Fibroblast of mammary gland (primary cell): ENCODE measurements around the gene LGALS1.

Experiments used
- DNase-seq: peaks from one replicate; pipeline ENCODE4 v3.0.0-alpha.2; 2010; ENCODE audit warnings: low read depth
- H3K4me3 ChIP-seq: 2 replicates; pipeline ENCODE4 v1.5.1; 2011; ENCODE audit warnings: low read depth, mild to moderate bottlenecking, low read length, moderate library complexity; ENCODE audit not compliant: control insufficient read depth
- CTCF ChIP-seq: conservative IDR thresholded peaks from 2 replicates; pipeline ENCODE4 v1.5.1; 2011; ENCODE audit warnings: low read depth, low read length, inconsistent platforms; ENCODE audit not compliant: control insufficient read depth, insufficient read depth

Gene LGALS1

GRCh38 chr22:37659066-37659896 is 16.2 kb upstream of the LGALS1 start:
- H3K4me3 ChIP-seq: peak overlapping the region; percentile 64
- TF ChIP-seq CTCF: no peak
- DNase-seq: no peak

- DNase-seq: no peak
- H3K4me3 ChIP-seq: peak overlapping the region; percentile 64
- no peak for TF ChIP-seq CTCF
Observed at GRCh38 chr22:37659897-37660708, 15.3 kb upstream of the LGALS1 start.

GRCh38 chr22:37660709-37661045 is 14.8 kb upstream of the LGALS1 start:
- DNase-seq: no peak
- H3K4me3 ChIP-seq: no peak overlapping the region
- TF ChIP-seq CTCF: no peak

- DNase-seq: peak; percentile 76
- peak; percentile 60 for TF ChIP-seq CTCF
- H3K4me3 ChIP-seq: no peak overlapping the region
Observed at GRCh38 chr22:37661160-37661924, 14.1 kb upstream of the LGALS1 start.

GRCh38 chr22:37662039-37662438 is 13.4 kb upstream of the LGALS1 start:
- TF ChIP-seq CTCF: no peak
- DNase-seq: no peak
- H3K4me3 ChIP-seq: no peak overlapping the region

- no peak for TF ChIP-seq CTCF
- DNase-seq: no peak
Observed at GRCh38 chr22:37663521-37664140, 11.8 kb upstream of the LGALS1 start.

More at GRCh38 chr22:37663521-37664140, 11.8 kb upstream of the LGALS1 start:
- no peak overlapping the region for H3K4me3 ChIP-seq
